Keratinocyte (primary cell): ENCODE data around the gene RAB11FIP5. TPM values are rescaled to one million over a fixed set of nuclear protein-coding genes. Genes with fewer than 3 reads are reported as not detected.

ENCODE experiments used
- DNase-seq: peaks from one replicate; pipeline ENCODE4 v3.0.0-alpha.2; 2011; ENCODE audit warnings: low read depth, missing footprints, low spot score
- FAIRE-seq: peaks from 2 replicates; lab custom pipeline; 2011; peaks lifted over from hg19 to GRCh38; lab: Jason Lieb, UNC
- H2AFZ ChIP-seq: 2 replicates; pipeline ENCODE4 v1.6.0; 2012; ENCODE audit warnings: low read length, control low read depth, inconsistent platforms; ENCODE audit not compliant: control insufficient read depth
- H3K27ac ChIP-seq: 2 replicates; pipeline ENCODE4 v1.5.1; 2011; ENCODE audit warnings: low read length; ENCODE audit not compliant: control insufficient read depth, insufficient read depth
- H3K27me3 ChIP-seq: 3 replicates; pipeline ENCODE4 v1.6.0; 2011; ENCODE audit warnings: low read length; ENCODE audit not compliant: control insufficient read depth, insufficient read depth; ENCODE audit errors: extremely low read depth
- H3K36me3 ChIP-seq, 2 experiments: 2 replicates in 1 of 2; 3 replicates in 1 of 2; pipeline ENCODE4 v1.5.1; 2011; ENCODE audit warnings: low read length in 2 of 2, mild to moderate bottlenecking in 1 of 2; ENCODE audit not compliant: control insufficient read depth in 2 of 2, insufficient read depth in 2 of 2; ENCODE audit errors: extremely low read depth in 1 of 2
- H3K4me1 ChIP-seq: 3 replicates; pipeline ENCODE4 v1.5.1; 2011; ENCODE audit warnings: low read length; ENCODE audit not compliant: control insufficient read depth, insufficient read depth; ENCODE audit errors: extremely low read depth
- H3K4me2 ChIP-seq: 3 replicates; pipeline ENCODE4 v1.6.0; 2011; ENCODE audit warnings: low read depth, low read length; ENCODE audit not compliant: control insufficient read depth, insufficient read depth; ENCODE audit errors: extremely low read depth
- H3K4me3 ChIP-seq, 3 experiments: fragments of 200-600 bp in 1 of 3; sonication (generic) in 1 of 3; 2 replicates in 2 of 3; 3 replicates in 1 of 3; pipeline ENCODE4 v1.5.1; 2011 to 2016; ENCODE audit warnings: low read length in 3 of 3, mild to moderate bottlenecking in 3 of 3, control low read depth in 2 of 3, inconsistent platforms in 1 of 3, low read depth in 1 of 3, mixed read lengths in 1 of 3, mixed run types in 1 of 3, moderate library complexity in 1 of 3; ENCODE audit not compliant: control insufficient read depth in 2 of 3, insufficient read depth in 2 of 3; ENCODE audit errors: extremely low read depth in 1 of 3
- H3K79me2 ChIP-seq: 2 replicates; pipeline ENCODE4 v1.6.0; 2012; ENCODE audit warnings: low read length; ENCODE audit not compliant: control insufficient read depth, insufficient read depth
- H3K9ac ChIP-seq: 3 replicates; pipeline ENCODE4 v1.6.0; 2011; ENCODE audit warnings: low read length; ENCODE audit not compliant: control insufficient read depth, insufficient read depth; ENCODE audit errors: extremely low read depth
- H3K9me1 ChIP-seq: 3 replicates; pipeline ENCODE4 v1.6.0; 2011; ENCODE audit warnings: low read length; ENCODE audit not compliant: control insufficient read depth, insufficient read depth; ENCODE audit errors: extremely low read depth
- H3K9me3 ChIP-seq: 2 replicates; pipeline ENCODE4 v1.5.1; 2012; ENCODE audit warnings: low read depth, low read length; ENCODE audit not compliant: control insufficient read depth
- H4K20me1 ChIP-seq: 3 replicates; pipeline ENCODE4 v1.6.0; 2011; ENCODE audit warnings: low read length; ENCODE audit not compliant: control insufficient read depth, insufficient read depth; ENCODE audit errors: extremely low read depth
- EZH2 ChIP-seq: IDR thresholded peaks from one replicate; pipeline ENCODE4 v1.6.1; 2012; ENCODE audit warnings: inconsistent platforms, mild to moderate bottlenecking, low read length, moderate library complexity
- dilution Hi-C: fragments of 300-500 bp; cut with MboI; formaldehyde crosslinking; loops from one replicate; pipeline ENCODE4 v1.7.0; 2020; ENCODE audit warnings: low sequenced_read_pairs; ENCODE audit not compliant: extremely low pct_ligation_motif_present
- polyA plus RNA-seq, 5 experiments: library from polyadenylated mRNA; depleted of rRNA in 3 of 5; stranded (reverse) in 3 of 5; stranded (forward) in 1 of 5; unstranded in 1 of 5; fragments of >200 nt; gene quantifications; 1 replicate in 1 of 5; 2 replicates in 3 of 5; 3 replicates in 1 of 5; pipeline versions ENCODE4 v1.2.1 to v1.2.3, GENCODE V29; 2011 to 2012; ENCODE audit warnings: missing spikeins in 2 of 5, low read depth in 1 of 5, low replicate concordance in 1 of 5
- TF ChIP-seq, protein P1 (sequence below), 3 experiments: IDR thresholded peaks in 1 of 3; conservative IDR thresholded peaks in 1 of 3; optimal IDR thresholded peaks in 1 of 3; 2 replicates in 2 of 3; 3 replicates in 1 of 3; pipeline versions ENCODE3 to v1.5.1; 2011; ENCODE audit warnings: low read length in 3 of 3, mild to moderate bottlenecking in 3 of 3, moderate library complexity in 2 of 3, control low read depth in 1 of 3, inconsistent platforms in 1 of 3; ENCODE audit not compliant: insufficient read depth in 2 of 3; ENCODE audit errors: extremely low read depth in 1 of 3

RAB11FIP5 gene
- polyA plus RNA-seq, 1 donor (not counting 4 experiments of a cell fraction or from before 2014, with no cell fraction given) = 40.1 TPM

DNA sequence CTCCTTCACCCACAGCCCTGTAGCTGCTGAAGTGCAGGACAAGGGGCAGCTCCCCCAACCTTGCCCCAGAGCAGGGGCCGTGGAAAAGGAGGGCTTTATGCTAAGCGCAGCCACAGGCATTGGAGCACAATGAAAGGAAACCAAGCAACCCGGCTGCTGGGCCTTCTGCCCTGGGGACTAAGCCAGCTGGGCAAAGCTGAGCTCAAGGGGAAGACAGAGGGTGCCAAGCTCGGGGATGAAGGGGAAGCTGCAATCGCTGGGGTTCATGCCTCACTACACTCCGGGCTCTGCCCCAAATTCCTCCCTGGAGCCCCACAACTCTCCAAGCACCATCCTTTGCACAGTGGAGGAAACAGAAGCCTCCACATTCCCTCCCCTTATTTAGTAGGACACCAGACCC lies 53.6 kb downstream of the RAB11FIP5 start:
- Histone ChIP-seq H3K4me3 (no peak overlapping the region), H3K36me3 (peaks cover 0 to 1% of the 10 kb centered on the region in 2 experiments), H4K20me1 (no peaks in the 10 kb centered on the region), H2AFZ (no peak overlapping the region), H3K9ac (no peak overlapping the region), H3K79me2 (peaks cover 4% of the 10 kb centered on the region), H3K27ac (no peak overlapping the region), H3K9me3 (no peaks in the 10 kb centered on the region), H3K4me1 (peaks cover 9% of the 10 kb centered on the region), H3K4me2 (no peak overlapping the region), H3K27me3 (no peaks in the 10 kb centered on the region), H3K9me1 (no peaks in the 10 kb centered on the region)
- dilution Hi-C loops = no loop called here
- FAIRE-seq (no peak), DNase-seq (no peak)
- TF ChIP-seq EZH2 = no peak
- TF ChIP-seq, protein P1, sequence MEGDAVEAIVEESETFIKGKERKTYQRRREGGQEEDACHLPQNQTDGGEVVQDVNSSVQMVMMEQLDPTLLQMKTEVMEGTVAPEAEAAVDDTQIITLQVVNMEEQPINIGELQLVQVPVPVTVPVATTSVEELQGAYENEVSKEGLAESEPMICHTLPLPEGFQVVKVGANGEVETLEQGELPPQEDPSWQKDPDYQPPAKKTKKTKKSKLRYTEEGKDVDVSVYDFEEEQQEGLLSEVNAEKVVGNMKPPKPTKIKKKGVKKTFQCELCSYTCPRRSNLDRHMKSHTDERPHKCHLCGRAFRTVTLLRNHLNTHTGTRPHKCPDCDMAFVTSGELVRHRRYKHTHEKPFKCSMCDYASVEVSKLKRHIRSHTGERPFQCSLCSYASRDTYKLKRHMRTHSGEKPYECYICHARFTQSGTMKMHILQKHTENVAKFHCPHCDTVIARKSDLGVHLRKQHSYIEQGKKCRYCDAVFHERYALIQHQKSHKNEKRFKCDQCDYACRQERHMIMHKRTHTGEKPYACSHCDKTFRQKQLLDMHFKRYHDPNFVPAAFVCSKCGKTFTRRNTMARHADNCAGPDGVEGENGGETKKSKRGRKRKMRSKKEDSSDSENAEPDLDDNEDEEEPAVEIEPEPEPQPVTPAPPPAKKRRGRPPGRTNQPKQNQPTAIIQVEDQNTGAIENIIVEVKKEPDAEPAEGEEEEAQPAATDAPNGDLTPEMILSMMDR (optimal IDR thresholded peaks at IDR 0.05 in 1 of 3, IDR thresholded peaks at IDR 0.05 in 1 of 3, conservative IDR thresholded peaks at IDR 0.05 in 1 of 3; ENCODE audit: extremely low read depth in 1 of 3, insufficient read depth in 2 of 3, low read length in 3 of 3) = no peak

DNA sequence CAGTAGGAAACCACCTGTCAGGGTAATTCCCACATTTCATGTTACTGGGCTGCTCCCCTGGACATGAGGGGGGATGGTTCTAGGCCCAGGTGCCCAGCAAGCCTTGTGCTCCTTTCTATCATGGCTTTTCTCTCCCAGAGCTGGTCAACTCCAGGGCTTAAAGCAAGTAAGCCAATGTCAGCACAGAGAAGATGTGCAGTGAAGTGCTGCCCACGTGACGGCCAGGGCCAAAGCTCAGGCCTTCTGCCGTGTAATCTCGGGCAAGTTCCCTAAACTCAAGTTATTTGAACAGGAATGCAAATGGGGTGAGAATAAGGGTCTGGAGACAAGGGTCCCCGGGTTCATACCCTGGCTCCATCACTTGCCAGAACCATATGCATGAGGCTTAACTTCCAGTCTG lies 57.8 kb downstream of the RAB11FIP5 start:
- Histone ChIP-seq H3K9me1 (no peaks in the 10 kb centered on the region), H3K79me2 (no peaks in the 10 kb centered on the region), H3K4me2 (no peak overlapping the region), H4K20me1 (no peaks in the 10 kb centered on the region), H3K9ac (no peak overlapping the region), H3K27ac (no peak overlapping the region), H2AFZ (no peak overlapping the region), H3K4me3 (no peak overlapping the region), H3K9me3 (no peaks in the 10 kb centered on the region), H3K4me1 (no peaks in the 10 kb centered on the region), H3K27me3 (no peaks in the 10 kb centered on the region), H3K36me3 (no peaks in the 10 kb centered on the region)
- FAIRE-seq (no peak), DNase-seq (no peak)
- dilution Hi-C loops = no loop called here
- no peak for TF ChIP-seq EZH2
- TF ChIP-seq, protein P1 (optimal IDR thresholded peaks at IDR 0.05 in 1 of 3, IDR thresholded peaks at IDR 0.05 in 1 of 3, conservative IDR thresholded peaks at IDR 0.05 in 1 of 3; ENCODE audit: extremely low read depth in 1 of 3, insufficient read depth in 2 of 3, low read length in 3 of 3) = no peak
